Small intestine (tissue), 7 donors: Measurements from ENCODE around the gene ZNF200. TPM values are rescaled to one million over a fixed set of nuclear protein-coding genes. Genes with fewer than 3 reads are reported as not detected.
"Not testable (repeated sequence)": the region's sequence is repeated elsewhere in the genome, so short reads cannot be mapped to it uniquely, and the experiment has no call there.

ENCODE experiments used
- DNase-seq, 2 donors: peaks; one replicate each; pipeline versions ENCODE4 v3.0.0 to v3.0.0-alpha.2; 2013
- FAIRE-seq: peaks from 2 replicates; lab custom pipeline; 2012; peaks lifted over from hg19 to GRCh38; lab: Jason Lieb, UNC
- H3K27ac ChIP-seq, 3 donors: one replicate each; pipeline ENCODE4 v1.5.1; 2013; ENCODE audit warnings: low read length in 2 of 3, mild to moderate bottlenecking in 2 of 3, control low read depth in 1 of 3, inconsistent platforms in 1 of 3, low read depth in 1 of 3, moderate library complexity in 1 of 3
- H3K27me3 ChIP-seq, 3 donors: one replicate each; pipeline ENCODE4 v1.6.1; 2013; ENCODE audit warnings: low read length in 3 of 3, inconsistent platforms in 1 of 3; ENCODE audit not compliant: control insufficient read depth in 3 of 3, insufficient read depth in 3 of 3
- H3K36me3 ChIP-seq, 3 donors: one replicate each; pipeline ENCODE4 v1.6.1; 2013; ENCODE audit warnings: low read length in 3 of 3, inconsistent platforms in 1 of 3, low read depth in 1 of 3, mild to moderate bottlenecking in 1 of 3, moderate library complexity in 1 of 3; ENCODE audit not compliant: control insufficient read depth in 3 of 3, insufficient read depth in 2 of 3
- H3K4me1 ChIP-seq, 3 donors: one replicate each; pipeline ENCODE4 v1.6.1; 2013; ENCODE audit warnings: low read length in 2 of 3, inconsistent platforms in 1 of 3, low read depth in 1 of 3, mild to moderate bottlenecking in 1 of 3, moderate library complexity in 1 of 3; ENCODE audit not compliant: control insufficient read depth in 3 of 3, insufficient read depth in 2 of 3
- H3K4me3 ChIP-seq, 3 donors: one replicate each; pipeline ENCODE4 v1.5.1; 2013; ENCODE audit warnings: low read length in 3 of 3, control low read depth in 1 of 3, inconsistent platforms in 1 of 3, low read depth in 1 of 3, mild to moderate bottlenecking in 1 of 3, moderate library complexity in 1 of 3
- H3K9me3 ChIP-seq, 2 donors: one replicate each; pipeline ENCODE4 v1.6.1; 2013; ENCODE audit warnings: low read depth in 1 of 2, low read length in 1 of 2; ENCODE audit not compliant: control insufficient read depth in 2 of 2, insufficient read depth in 1 of 2
- WGBS, 3 donors: extraction: QIAGEN DNeasy Blood & Tissue Kit; methylation state at CpG; one replicate each; pipeline ENCODE4 v1.1.7; 2013; 5-methylcytosine and 5-hydroxymethylcytosine counted together
- polyA plus RNA-seq, 4 donors: library from polyadenylated mRNA; stranded (reverse) in 3 of 4; unstranded in 1 of 4; fragments of 200-250 nt in 3 of 4; fragments of 120-200 nt in 1 of 4; gene quantifications; one replicate each; pipeline versions ENCODE4 v1.2.1 to v1.2.3, GENCODE V29; 2013
- donor health status: healthy with polysubstance abuse.
- donor health status: control.
- donor health status: control.
- donor health status: Bipolar disorder and iron deficiency.
- donor health status: healthy.

ZNF200 gene
- polyA plus RNA-seq, 4 donors, result 3.8 to 10.1 (median 4.8) TPM

- no peak for DNase-seq
- Histone ChIP-seq H3K27me3 (peaks cover 0 to 9% (median 0%) of the 10 kb centered on the region in 3 donors), H3K9me3 (peaks cover 0 to 28% of the 10 kb centered on the region in 2 donors), H3K4me3 (no peak overlapping the region), H3K36me3 (no peaks in the 10 kb centered on the region), H3K4me1 (no peaks in the 10 kb centered on the region), H3K27ac (no peak overlapping the region)
- FAIRE-seq, result no peak
- WGBS, 3 donors, result 74 to 80% (median 77%) methylated on average over 19 of the region's 19 CpGs
Measured at GRCh38 chr16:3207086-3207953, 27.6 kb downstream of the ZNF200 start.

- Histone ChIP-seq H3K27me3 (peaks cover 0 to 12% (median 0%) of the 10 kb centered on the region in 3 donors), H3K9me3 (peaks cover 0 to 28% of the 10 kb centered on the region in 2 donors)
- not testable (repeated sequence) for H3K4me1 ChIP-seq, H3K27ac ChIP-seq, FAIRE-seq, H3K4me3 ChIP-seq, H3K36me3 ChIP-seq, DNase-seq
- WGBS, 3 donors, result 41 to 61% (median 41%) methylated on average over 3 of the region's 3 CpGs
Measured at GRCh38 chr16:3205939-3206338, 29.0 kb downstream of the ZNF200 start.

GRCh38 chr16:3202903-3203539 lies 31.9 kb downstream of the ZNF200 start:
- Histone ChIP-seq H3K9me3 (peaks cover 0 to 24% of the 10 kb centered on the region in 2 donors), H3K4me3 (no peak overlapping the region), H3K27me3 (peaks cover 0 to 12% (median 0%) of the 10 kb centered on the region in 3 donors), H3K4me1 (no peaks in the 10 kb centered on the region), H3K36me3 (no peaks in the 10 kb centered on the region), H3K27ac (no peak overlapping the region)
- DNase-seq, result no peak
- no peak for FAIRE-seq
- 65 to 74% (median 73%) methylated on average over 6 of the region's 6 CpGs for WGBS, 3 donors

- Histone ChIP-seq H3K4me1 (no peaks in the 10 kb centered on the region), H3K9me3 (peaks cover 0 to 3% of the 10 kb centered on the region in 2 donors), H3K27ac (no peak overlapping the region), H3K4me3 (no peak overlapping the region), H3K36me3 (no peaks in the 10 kb centered on the region), H3K27me3 (peaks cover 0 to 23% (median 16%) of the 10 kb centered on the region in 3 donors)
- WGBS, 3 donors, result 37 to 63% (median 54%) methylated on average over 13 of the region's 13 CpGs
- FAIRE-seq, result no peak
- peak in 1 of 2 donors; percentile 20 for DNase-seq
Measured at GRCh38 chr16:3198334-3199072, 36.5 kb downstream of the ZNF200 start.

- peaks cover 0 to 30% (median 19%) of the 10 kb centered on the region in 3 donors for H3K27me3 ChIP-seq
- H3K9me3 ChIP-seq, H3K4me1 ChIP-seq, DNase-seq, FAIRE-seq, H3K36me3 ChIP-seq, H3K27ac ChIP-seq, H3K4me3 ChIP-seq: not testable (repeated sequence)
- WGBS, 3 donors, result 43 to 64% (median 60%) methylated on average over 3 of the region's 3 CpGs
Measured at GRCh38 chr16:3197694-3198333, 37.1 kb downstream of the ZNF200 start.

- no peak for FAIRE-seq
- 66 to 70% (median 68%) methylated on average over 10 of the region's 10 CpGs for WGBS, 3 donors
- H3K27me3 ChIP-seq, result peaks cover 3 to 48% (median 32%) of the 10 kb centered on the region in 3 donors
Measured at GRCh38 chr16:3195975-3196374, 39.0 kb downstream of the ZNF200 start.

GRCh38 chr16:3194792-3195191 lies 40.2 kb downstream of the ZNF200 start:
- Histone ChIP-seq H3K27ac (no peak overlapping the region), H3K27me3 (peaks cover 3 to 59% (median 40%) of the 10 kb centered on the region in 3 donors), H3K4me1 (no peaks in the 10 kb centered on the region), H3K4me3 (no peak overlapping the region), H3K36me3 (no peaks in the 10 kb centered on the region), H3K9me3 (peaks cover 0 to 13% of the 10 kb centered on the region in 2 donors)
- FAIRE-seq, result no peak
- 79 to 80% (median 80%) methylated on average over 19 to 20 of the region's 20 CpGs for WGBS, 3 donors
- DNase-seq, result no peak

More at GRCh38 chr16:3195975-3196374, 39.0 kb downstream of the ZNF200 start:
- Histone ChIP-seq H3K4me3 (no peak overlapping the region), H3K9me3 (peaks cover 0 to 13% of the 10 kb centered on the region in 2 donors), H3K27ac (no peak overlapping the region), H3K36me3 (no peaks in the 10 kb centered on the region), H3K4me1 (no peaks in the 10 kb centered on the region)
- no peak for DNase-seq
